Esophagus muscularis mucosa (tissue), 4 donors: ENCODE results near the gene KBTBD13. TPM values are rescaled to one million over a fixed set of nuclear protein-coding genes. Genes with fewer than 3 reads are reported as not detected.

Source experiments
- DNase-seq: peaks from one replicate; pipeline ENCODE4 v3.0.0-alpha.2; 2017; ENCODE audit errors: extremely low spot score
- H3K27ac ChIP-seq, 4 donors: fragments of 200-600 bp; sonication (generic); replicated peaks in 1 of 4; 1 replicate in 3 of 4; 2 replicates in 1 of 4; pipeline ENCODE4 v1.5.1; 2016 to 2019; ENCODE audit warnings: mild to moderate bottlenecking in 1 of 4
- H3K27me3 ChIP-seq, 4 donors: fragments of 200-600 bp; sonication (generic); one replicate each; pipeline versions ENCODE4 v1.5.1 to v1.6.0; 2016 to 2019
- H3K36me3 ChIP-seq, 4 donors: fragments of 200-600 bp; sonication (generic); one replicate each; pipeline ENCODE4 v1.5.1; 2016 to 2019
- H3K4me1 ChIP-seq, 4 donors: fragments of 200-600 bp; sonication (generic); one replicate each; pipeline ENCODE4 v1.5.1; 2016 to 2019
- H3K4me3 ChIP-seq, 4 donors: fragments of 200-600 bp; sonication (generic); 1 replicate in 2 of 4; 2 replicates in 2 of 4; pipeline ENCODE4 v1.5.1; 2016 to 2019; ENCODE audit warnings: mild to moderate bottlenecking in 4 of 4, moderate library complexity in 1 of 4
- H3K9me3 ChIP-seq, 4 donors: fragments of 200-600 bp; sonication (generic); 1 replicate in 3 of 4; 2 replicates in 1 of 4; pipeline ENCODE4 v1.5.1; 2016 to 2019
- CTCF ChIP-seq, 3 experiments: fragments of 200-600 bp in 2 of 3; fragments of 450-650 bp in 1 of 3; sonication (generic) in 2 of 3; IDR thresholded peaks; one replicate each; pipeline ENCODE4 v1.5.1; 2017 to 2019; ENCODE audit warnings: antibody characterized with exemption in 3 of 3, mild to moderate bottlenecking in 2 of 3, moderate library complexity in 1 of 3
- EP300 ChIP-seq: sonication (generic); formaldehyde crosslinking; IDR thresholded peaks from one replicate; pipeline ENCODE4 v1.6.1; 2017; ENCODE audit warnings: antibody characterized with exemption
- POLR2A ChIP-seq: fragments of 450-650 bp; IDR thresholded peaks from one replicate; pipeline ENCODE4 v1.6.1; 2017; ENCODE audit warnings: antibody characterized with exemption, moderate library complexity, mild to moderate bottlenecking, low read depth
- POLR2AphosphoS5 ChIP-seq, 2 donors: sonication (generic); formaldehyde crosslinking; IDR thresholded peaks; one replicate each; pipeline ENCODE4 v1.6.1; 2017; ENCODE audit warnings: antibody characterized with exemption in 2 of 2
- WGBS: methylation state at CpG from one replicate; pipeline ENCODE4 v1.1.5; 2018; 5-methylcytosine and 5-hydroxymethylcytosine counted together
- intact Hi-C: fragments of 100-400 bp; cut with DNase I; formaldehyde crosslinking; loops from one replicate; pipeline ENCODE4 v1.15.1; 2023
- small RNA-seq, 3 donors: library from RNA; depleted of rRNA; stranded (forward); fragments of <200 nt; gene quantifications; one replicate each; pipeline ENCODE3, GENCODE V24; 2016
- total RNA-seq, 4 donors: library from RNA; depleted of rRNA; stranded (reverse); fragments of >200 nt; gene quantifications; one replicate each; pipeline versions ENCODE4 v1.1.0 to v1.2.1, GENCODE V29; 2016

The KBTBD13 gene
- total RNA-seq, 4 donors from 2014 or later: 0.17 TPM; not detected in 3

DNA sequence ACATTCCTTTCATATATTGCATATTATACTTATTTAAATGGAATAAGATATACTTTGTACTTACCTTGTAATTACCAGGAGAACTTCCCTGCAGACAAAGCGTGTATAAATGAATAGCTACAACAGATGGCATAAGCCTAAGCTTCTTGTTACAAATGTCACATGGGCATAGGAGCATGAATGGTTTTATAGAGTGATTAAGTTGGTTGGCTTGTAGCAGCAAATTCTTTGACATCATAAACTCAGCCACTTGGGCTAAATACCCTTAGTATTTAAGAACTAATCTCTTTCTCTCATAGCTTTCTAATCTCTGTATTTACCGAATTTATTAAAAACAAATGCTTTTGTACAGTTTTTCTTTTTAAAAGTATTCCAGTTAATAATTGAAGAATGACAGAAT lies 38.5 kb downstream of the KBTBD13 start, which contains the start of gene UBAP1L:
Gene UBAP1L (minus strand): TSS at position 115 of the 400 bp plus-strand sequence. CDS start 8,985 bp downstream, outside the sequence.
- TF ChIP-seq POLR2A (no peak), CTCF (IDR thresholded peaks at IDR 0.05) (no peak), POLR2AphosphoS5 (IDR thresholded peaks at IDR 0.05) (no peak), EP300 (no peak)
- Histone ChIP-seq H3K27me3 (no peaks in the 10 kb centered on the region), H3K27ac (no peak within 1 kb of the TSS), H3K9me3 (no peaks in the 10 kb centered on the region), H3K4me3 (no peak within 1 kb of the TSS), H3K4me1 (no peaks in the 10 kb centered on the region), H3K36me3 (peaks cover 19 to 91% (median 86%) of the 10 kb centered on the region in 4 donors)
- intact Hi-C loops: no loop called here
- 85% methylated on average over 2 of the region's 2 CpGs for WGBS
- no peak for DNase-seq

DNA sequence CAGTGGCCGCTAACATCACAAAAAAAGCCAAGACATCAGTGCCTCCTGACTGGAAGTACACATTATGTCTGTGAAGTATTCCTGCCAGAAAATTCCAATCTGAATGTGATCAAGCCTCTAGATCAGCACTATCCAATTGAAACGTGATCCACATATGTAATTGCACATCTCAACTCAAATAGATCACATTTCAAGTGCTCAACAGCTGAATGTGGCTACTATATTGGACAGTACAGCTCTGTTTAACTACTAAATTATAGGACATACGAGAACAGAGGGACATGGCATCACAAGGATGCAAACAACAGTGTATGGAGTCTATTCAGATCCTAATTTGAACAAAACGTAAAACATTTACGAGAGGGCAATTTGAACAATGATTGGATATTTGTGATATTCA lies 39.0 kb downstream of the KBTBD13 start:
- intact Hi-C loops: no loop called here
- no peak overlapping the region for H3K4me3 ChIP-seq
- 82% methylated on average over 5 of the region's 5 CpGs for WGBS

More for the DNA sequence above, 39.0 kb downstream of the KBTBD13 start:
- no peaks in the 10 kb centered on the region for H3K27me3 ChIP-seq
- no peaks in the 10 kb centered on the region for H3K4me1 ChIP-seq
- H3K36me3 ChIP-seq: peaks cover 19 to 94% (median 87%) of the 10 kb centered on the region in 4 donors
- no peak for DNase-seq
- H3K27ac ChIP-seq: no peak overlapping the region
- H3K9me3 ChIP-seq: no peaks in the 10 kb centered on the region
- TF ChIP-seq POLR2AphosphoS5 (IDR thresholded peaks at IDR 0.05) (no peak), POLR2A (no peak), CTCF (IDR thresholded peaks at IDR 0.05) (no peak), EP300 (no peak)

Small RNAs within 50 kb of the gene (small RNA-seq; reads per million reads assigned to genes)
- gene AC013553.1: 0 reads per million in 3 donors

Other genes with a start within 250 kb of the KBTBD13 start
- 100 to 1,000 TPM in 1 of 4 donors, 10 to 100 TPM in 3; 41.5 to 103 (median 51.2) TPM for gene PLEKHO2, start 234.8 kb upstream of the KBTBD13 start, total RNA-seq
- 10 to 100 TPM in 3 of 4 donors, 1 to 10 TPM in 1; 10.0 to 14.7 (median 11.0) TPM for gene ANKDD1A, start 164.8 kb upstream of the KBTBD13 start, total RNA-seq
- gene SPG21, start 86.8 kb upstream of the KBTBD13 start, total RNA-seq: 10 to 100 TPM; 83.5 to 96.7 (median 90.8) TPM
- gene MTFMT, start 47.1 kb upstream of the KBTBD13 start, total RNA-seq: 10 to 100 TPM; 26.3 to 29.9 (median 29.4) TPM
- not detected for gene SLC51B, start 31.4 kb upstream of the KBTBD13 start, total RNA-seq
- 100 to 1,000 TPM; 123 to 216 (median 198) TPM for gene RASL12, start 8.8 kb upstream of the KBTBD13 start, total RNA-seq
- gene UBAP1L, start 38.5 kb downstream of the KBTBD13 start, total RNA-seq: 1 to 10 TPM; 1.2 to 7.5 (median 2.2) TPM
- gene PDCD7, start 57.1 kb downstream of the KBTBD13 start, total RNA-seq: 10 to 100 TPM; 24.2 to 33.4 (median 25.5) TPM
- 10 to 100 TPM; 37.4 to 53.2 (median 39.8) TPM for gene CLPX, start 108.6 kb downstream of the KBTBD13 start, total RNA-seq
- 100 to 1,000 TPM in 2 of 4 donors, 10 to 100 TPM in 2; 40.4 to 166 (median 93.8) TPM for gene CILP, start 134.7 kb downstream of the KBTBD13 start, total RNA-seq
- gene PARP16, start 210.1 kb downstream of the KBTBD13 start, total RNA-seq: 10 to 100 TPM; 11.2 to 19.0 (median 14.6) TPM
- gene RNU5A-1, start 219.3 kb downstream of the KBTBD13 start, total RNA-seq: not detected
- gene RNU5B-1, start 227.9 kb downstream of the KBTBD13 start, total RNA-seq: not detected